LNCAP (cell line): ENCODE measurements around the gene CLRN3.

ENCODE experiments used
- CTCF ChIP-seq: fragments of 450-650 bp; IDR thresholded peaks from 2 replicates; pipeline ENCODE4 v1.5.1; 2017; ENCODE audit warnings: mild to moderate bottlenecking

Gene CLRN3

GRCh38 chr10:127875916-127876315, 16.8 kb downstream of the CLRN3 start:
- no peak for TF ChIP-seq CTCF

GRCh38 chr10:127875449-127875765, 17.3 kb downstream of the CLRN3 start:
- no peak for TF ChIP-seq CTCF

GRCh38 chr10:127874671-127875448, 17.9 kb downstream of the CLRN3 start:
- no peak for TF ChIP-seq CTCF

GRCh38 chr10:127873901-127874470, 18.8 kb downstream of the CLRN3 start:
- no peak for TF ChIP-seq CTCF

GRCh38 chr10:127872871-127873600, 19.7 kb downstream of the CLRN3 start:
- TF ChIP-seq CTCF = no peak

- TF ChIP-seq CTCF = no peak
These were observed 20.6 kb downstream of the CLRN3 start for GRCh38 chr10:127872011-127872761.

GRCh38 chr10:127871631-127872010, 21.1 kb downstream of the CLRN3 start:
- TF ChIP-seq CTCF = no peak
